ENCODE measurements around the gene SORCS2. TPM values are rescaled to one million over a fixed set of nuclear protein-coding genes. Genes with fewer than 3 reads are reported as not detected.
A peak's percentile ranks its signal among the peaks of the same experiment; 100 is the strongest.

The SORCS2 gene
- polyA plus RNA-seq, 3 donors, result 0.46 to 0.55 TPM; not detected in 1

DNA sequence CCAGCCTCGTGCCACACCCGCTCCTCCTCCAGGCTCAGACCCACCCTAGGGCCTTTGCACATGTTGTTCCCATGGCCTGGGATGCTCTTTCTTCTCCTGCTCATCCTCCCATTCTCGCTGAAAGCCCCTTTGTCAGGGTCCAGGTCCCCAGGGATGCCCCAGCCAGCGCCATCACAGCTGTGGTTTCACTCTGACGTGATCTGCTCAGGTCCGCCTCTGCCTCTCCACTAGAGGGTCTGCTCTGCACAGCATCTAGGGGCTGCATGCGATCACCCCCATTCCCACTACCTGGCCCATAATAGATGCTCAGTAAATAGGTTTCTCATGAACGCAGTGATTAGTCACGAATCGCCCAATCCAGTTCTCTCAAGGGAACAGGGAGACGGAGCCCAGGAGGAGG lies 524.8 kb downstream of the SORCS2 start:
- H3K27ac ChIP-seq (ENCODE audit: low read depth in 1 of 2, low read length in 2 of 2), result no peak overlapping the region
- intact Hi-C loops (cut with micrococcal nuclease), result loop anchor here in 1 of 2 donors (10.0 kb wide), 1 partner anchor 522 kb away; the partner anchor contains the start of gene SORCS2
- no peaks in the 10 kb centered on the region for H3K79me2 ChIP-seq (ENCODE audit: insufficient read depth, low read length)
- TF ChIP-seq, protein P1, sequence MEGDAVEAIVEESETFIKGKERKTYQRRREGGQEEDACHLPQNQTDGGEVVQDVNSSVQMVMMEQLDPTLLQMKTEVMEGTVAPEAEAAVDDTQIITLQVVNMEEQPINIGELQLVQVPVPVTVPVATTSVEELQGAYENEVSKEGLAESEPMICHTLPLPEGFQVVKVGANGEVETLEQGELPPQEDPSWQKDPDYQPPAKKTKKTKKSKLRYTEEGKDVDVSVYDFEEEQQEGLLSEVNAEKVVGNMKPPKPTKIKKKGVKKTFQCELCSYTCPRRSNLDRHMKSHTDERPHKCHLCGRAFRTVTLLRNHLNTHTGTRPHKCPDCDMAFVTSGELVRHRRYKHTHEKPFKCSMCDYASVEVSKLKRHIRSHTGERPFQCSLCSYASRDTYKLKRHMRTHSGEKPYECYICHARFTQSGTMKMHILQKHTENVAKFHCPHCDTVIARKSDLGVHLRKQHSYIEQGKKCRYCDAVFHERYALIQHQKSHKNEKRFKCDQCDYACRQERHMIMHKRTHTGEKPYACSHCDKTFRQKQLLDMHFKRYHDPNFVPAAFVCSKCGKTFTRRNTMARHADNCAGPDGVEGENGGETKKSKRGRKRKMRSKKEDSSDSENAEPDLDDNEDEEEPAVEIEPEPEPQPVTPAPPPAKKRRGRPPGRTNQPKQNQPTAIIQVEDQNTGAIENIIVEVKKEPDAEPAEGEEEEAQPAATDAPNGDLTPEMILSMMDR (IDR thresholded peaks at IDR 0.05), result no peak
- peaks cover 3 to 10% (median 7%) of the 10 kb centered on the region in 7 donors for H3K9me3 Mint-ChIP-seq
- H3K9me3 ChIP-seq (replicated peaks in 1 of 2; ENCODE audit: control insufficient read depth in 1 of 2, insufficient read depth in 1 of 2, low read length in 2 of 2), result peaks cover 0 to 8% of the 10 kb centered on the region in 2 donors
- no peak overlapping the region for H3K4me3 ChIP-seq (replicated peaks in 1 of 3; ENCODE audit: low read depth in 2 of 3, low read length in 3 of 3)
- H3K4me1 ChIP-seq (ENCODE audit: control insufficient read depth in 1 of 2, insufficient read depth in 2 of 2, low read length in 2 of 2), result no peaks in the 10 kb centered on the region
- H3K27ac Mint-ChIP-seq, result no peak overlapping the region
- peaks cover 0 to 9% of the 10 kb centered on the region in 2 donors for H3K27me3 ChIP-seq (ENCODE audit: control insufficient read depth in 2 of 2, insufficient read depth in 2 of 2, low read length in 2 of 2)
- no peak overlapping the region for H3K4me3 Mint-ChIP-seq
- H3K36me3 ChIP-seq (replicated peaks in 1 of 2; ENCODE audit: control insufficient read depth in 1 of 2, insufficient read depth in 2 of 2, low read length in 2 of 2), result no peaks in the 10 kb centered on the region
- H3K27me3 Mint-ChIP-seq (ENCODE audit: low read depth in 3 of 3), result peaks cover 9 to 13% (median 10%) of the 10 kb centered on the region in 3 donors
- H3K4me2 ChIP-seq (replicated peaks; ENCODE audit: extremely low read depth, low read length, poor library complexity, severe bottlenecking), result no peak overlapping the region
- DNase-seq, result no peak
- no peaks in the 10 kb centered on the region for H4K20me1 ChIP-seq (ENCODE audit: insufficient read depth, low read length)
- H3K9ac ChIP-seq (ENCODE audit: insufficient read depth, low read length, poor library complexity, severe bottlenecking), result no peak overlapping the region
- peaks cover 7% of the 10 kb centered on the region for H3K4me1 Mint-ChIP-seq
- H2AFZ ChIP-seq (ENCODE audit: insufficient read depth, low read depth, low read length, poor library complexity, severe bottlenecking), result no peak overlapping the region
- no peaks in the 10 kb centered on the region for H3K36me3 Mint-ChIP-seq
- WGBS (ENCODE audit: insufficient coverage), result 78% methylated on average over 7 of the region's 11 CpGs

DNA sequence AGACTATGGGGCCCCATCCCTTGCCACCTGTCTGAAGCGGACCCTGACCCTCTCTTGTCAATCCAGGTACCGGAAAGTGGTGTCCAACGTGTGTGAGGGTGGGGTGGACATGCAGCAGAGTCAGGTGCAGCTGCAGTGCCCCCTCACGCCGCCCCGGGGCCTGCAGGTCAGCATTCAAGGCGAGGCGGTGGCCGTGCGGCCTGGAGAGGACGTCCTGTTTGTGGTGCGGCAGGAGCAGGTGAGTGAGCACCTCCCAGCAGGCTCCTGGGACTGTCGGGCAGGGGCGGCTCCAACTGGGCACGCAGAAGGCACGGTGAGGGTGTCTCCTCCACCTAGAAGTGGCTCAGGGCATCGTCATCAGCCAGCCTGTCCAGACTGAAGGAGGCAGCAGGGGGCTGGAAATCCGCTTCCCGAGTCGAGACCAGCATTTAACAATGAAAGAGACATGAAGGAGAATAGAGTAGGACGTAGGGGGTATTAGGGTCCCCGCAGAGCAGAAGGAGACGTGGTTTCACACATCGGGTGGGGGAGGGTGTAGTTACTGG lies 525.7 kb downstream of the SORCS2 start:
- intact Hi-C loops (cut with micrococcal nuclease), result loop anchor here (2.0 to 10.0 kb wide), 2 partner anchors 523 to 525 kb away; partner anchors contain the start of gene SORCS2 (in 2 of the 2)

More for the DNA sequence above, 525.7 kb downstream of the SORCS2 start:
- no peak overlapping the region for H2AFZ ChIP-seq (ENCODE audit: insufficient read depth, low read depth, low read length, poor library complexity, severe bottlenecking)
- Mint-ChIP-seq H3K4me3 (no peak overlapping the region), H3K9me3 (peaks cover 3 to 10% (median 7%) of the 10 kb centered on the region in 7 donors), H3K27me3 (ENCODE audit: low read depth in 3 of 3) (peaks cover 10 to 19% (median 18%) of the 10 kb centered on the region in 3 donors), H3K4me1 (peaks cover 14% of the 10 kb centered on the region), H3K36me3 (no peaks in the 10 kb centered on the region), H3K27ac (peak overlapping the region in 1 of 7 donors; percentile 31)
- DNase-seq, result no peak
- no peaks in the 10 kb centered on the region for H3K36me3 ChIP-seq (replicated peaks in 1 of 2; ENCODE audit: control insufficient read depth in 1 of 2, insufficient read depth in 2 of 2, low read length in 2 of 2)
- no peak overlapping the region for H3K4me2 ChIP-seq (replicated peaks; ENCODE audit: extremely low read depth, low read length, poor library complexity, severe bottlenecking)
- H3K4me1 ChIP-seq (ENCODE audit: control insufficient read depth in 1 of 2, insufficient read depth in 2 of 2, low read length in 2 of 2), result peaks cover 0 to 5% of the 10 kb centered on the region in 2 donors
- no peaks in the 10 kb centered on the region for H4K20me1 ChIP-seq (ENCODE audit: insufficient read depth, low read length)
- peaks cover 0 to 8% of the 10 kb centered on the region in 2 donors for H3K9me3 ChIP-seq (replicated peaks in 1 of 2; ENCODE audit: control insufficient read depth in 1 of 2, insufficient read depth in 1 of 2, low read length in 2 of 2)
- 74% methylated on average over 16 of the region's 24 CpGs for WGBS (ENCODE audit: insufficient coverage)
- peaks cover 0 to 15% of the 10 kb centered on the region in 2 donors for H3K27me3 ChIP-seq (ENCODE audit: control insufficient read depth in 2 of 2, insufficient read depth in 2 of 2, low read length in 2 of 2)
- no peak overlapping the region for H3K4me3 ChIP-seq (replicated peaks in 1 of 3; ENCODE audit: low read depth in 2 of 3, low read length in 3 of 3)
- no peak overlapping the region for H3K9ac ChIP-seq (ENCODE audit: insufficient read depth, low read length, poor library complexity, severe bottlenecking)
- H3K79me2 ChIP-seq (ENCODE audit: insufficient read depth, low read length), result no peaks in the 10 kb centered on the region
- TF ChIP-seq, protein P1 (IDR thresholded peaks at IDR 0.05), result no peak
- no peak overlapping the region for H3K27ac ChIP-seq (ENCODE audit: low read depth in 1 of 2, low read length in 2 of 2)

Data from CD14-positive monocyte (primary cell).